GM12801 (cell line): ENCODE results near the gene GDF10.
A peak's percentile ranks its signal among the peaks of the same experiment; 100 is the strongest.

Experiments used
- TF ChIP-seq, protein P1 (sequence below): IDR thresholded peaks from one replicate; pipeline ENCODE4 v1.5.1; 2011; ENCODE audit warnings: control low read depth; ENCODE audit not compliant: insufficient read length; ENCODE audit errors: extremely low read depth

Gene GDF10

DNA sequence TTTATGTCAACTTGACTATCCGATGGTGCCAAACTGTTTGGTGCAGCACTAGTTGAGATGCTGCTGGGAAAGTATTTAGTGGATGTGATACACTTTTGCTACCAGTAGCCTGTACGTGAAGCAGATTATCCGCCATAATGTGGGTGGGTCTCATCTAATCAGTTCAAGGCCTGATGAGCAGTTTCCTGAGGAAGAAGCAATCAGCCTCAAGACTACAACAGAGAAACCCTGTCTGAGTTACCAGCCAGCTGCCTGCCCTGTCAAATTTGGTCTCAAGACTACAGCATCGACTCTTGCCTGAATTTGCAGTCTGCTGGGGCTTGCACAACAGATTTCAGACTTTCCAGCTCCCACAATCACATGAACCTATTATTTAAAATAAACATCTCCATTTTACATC, 37.3 kb downstream of the GDF10 start:
- TF ChIP-seq, protein P1, sequence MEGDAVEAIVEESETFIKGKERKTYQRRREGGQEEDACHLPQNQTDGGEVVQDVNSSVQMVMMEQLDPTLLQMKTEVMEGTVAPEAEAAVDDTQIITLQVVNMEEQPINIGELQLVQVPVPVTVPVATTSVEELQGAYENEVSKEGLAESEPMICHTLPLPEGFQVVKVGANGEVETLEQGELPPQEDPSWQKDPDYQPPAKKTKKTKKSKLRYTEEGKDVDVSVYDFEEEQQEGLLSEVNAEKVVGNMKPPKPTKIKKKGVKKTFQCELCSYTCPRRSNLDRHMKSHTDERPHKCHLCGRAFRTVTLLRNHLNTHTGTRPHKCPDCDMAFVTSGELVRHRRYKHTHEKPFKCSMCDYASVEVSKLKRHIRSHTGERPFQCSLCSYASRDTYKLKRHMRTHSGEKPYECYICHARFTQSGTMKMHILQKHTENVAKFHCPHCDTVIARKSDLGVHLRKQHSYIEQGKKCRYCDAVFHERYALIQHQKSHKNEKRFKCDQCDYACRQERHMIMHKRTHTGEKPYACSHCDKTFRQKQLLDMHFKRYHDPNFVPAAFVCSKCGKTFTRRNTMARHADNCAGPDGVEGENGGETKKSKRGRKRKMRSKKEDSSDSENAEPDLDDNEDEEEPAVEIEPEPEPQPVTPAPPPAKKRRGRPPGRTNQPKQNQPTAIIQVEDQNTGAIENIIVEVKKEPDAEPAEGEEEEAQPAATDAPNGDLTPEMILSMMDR, result no peak

DNA sequence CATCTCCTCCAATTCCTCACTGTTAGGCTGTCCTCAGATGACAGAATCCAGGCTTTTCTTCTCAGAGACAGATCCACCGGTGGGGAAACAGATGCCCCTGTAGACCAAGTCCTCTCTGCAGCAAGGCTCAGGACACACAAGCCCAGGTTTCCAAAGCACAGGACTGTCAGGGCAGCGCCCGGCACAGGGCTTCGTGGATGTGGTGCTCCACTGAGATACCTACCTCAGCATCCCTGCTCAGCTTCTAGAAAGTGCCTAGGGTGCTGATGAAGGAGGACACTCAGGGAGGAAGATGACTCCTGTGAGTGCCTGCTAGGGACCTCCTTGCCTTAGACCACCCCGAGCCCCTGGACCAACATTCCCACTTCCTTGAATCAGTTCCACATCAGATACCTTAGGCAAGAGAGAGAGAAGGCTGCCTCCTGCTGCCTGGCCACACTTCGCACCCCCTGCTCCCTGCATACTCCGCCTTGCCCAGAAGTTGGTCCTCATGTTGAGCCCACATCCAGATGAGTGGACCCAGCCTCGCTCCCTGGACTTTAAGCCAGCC, 39.3 kb downstream of the GDF10 start:
- TF ChIP-seq, protein P1, result no peak

DNA sequence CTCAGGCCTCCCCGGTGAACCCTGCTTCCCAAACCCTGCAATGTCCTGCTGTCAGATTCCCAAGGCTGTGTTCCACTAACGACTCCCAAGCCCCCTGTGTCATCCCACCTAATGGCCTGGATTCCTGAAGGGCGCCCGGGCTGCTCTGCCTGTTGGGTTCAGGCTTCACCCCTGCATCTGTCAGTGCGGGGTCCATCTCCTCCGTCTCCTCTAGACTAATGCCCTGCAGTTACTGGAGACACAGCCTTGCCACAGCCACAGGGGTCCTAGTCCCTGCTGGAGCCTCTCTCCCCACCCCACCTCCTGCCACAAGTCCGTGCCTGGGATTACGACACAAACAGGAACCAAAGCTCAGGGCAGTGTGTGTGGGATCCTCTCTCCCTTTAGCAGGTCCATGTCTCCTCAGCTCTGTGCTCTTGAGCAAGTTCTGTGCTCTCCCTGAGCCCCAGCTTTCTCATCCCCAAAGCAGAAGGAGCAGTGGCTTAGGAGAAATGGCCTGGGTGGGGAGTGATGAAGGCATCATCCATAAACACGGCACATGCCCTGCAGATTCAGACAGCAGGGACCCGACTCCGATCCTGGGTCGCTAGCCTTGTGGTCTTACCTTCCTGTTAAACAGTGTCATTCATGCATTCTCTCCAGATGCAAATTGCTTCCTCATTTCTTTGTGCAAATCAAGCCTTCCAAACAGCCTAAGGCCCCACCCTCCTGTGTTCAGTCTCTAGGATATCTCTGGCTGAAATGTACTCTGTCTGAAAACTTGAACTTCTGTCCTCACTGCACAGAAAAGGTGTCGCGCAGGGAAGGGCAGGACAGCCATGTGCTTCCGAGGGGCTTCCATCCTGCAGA, 40.0 kb downstream of the GDF10 start:
- TF ChIP-seq, protein P1, result no peak

DNA sequence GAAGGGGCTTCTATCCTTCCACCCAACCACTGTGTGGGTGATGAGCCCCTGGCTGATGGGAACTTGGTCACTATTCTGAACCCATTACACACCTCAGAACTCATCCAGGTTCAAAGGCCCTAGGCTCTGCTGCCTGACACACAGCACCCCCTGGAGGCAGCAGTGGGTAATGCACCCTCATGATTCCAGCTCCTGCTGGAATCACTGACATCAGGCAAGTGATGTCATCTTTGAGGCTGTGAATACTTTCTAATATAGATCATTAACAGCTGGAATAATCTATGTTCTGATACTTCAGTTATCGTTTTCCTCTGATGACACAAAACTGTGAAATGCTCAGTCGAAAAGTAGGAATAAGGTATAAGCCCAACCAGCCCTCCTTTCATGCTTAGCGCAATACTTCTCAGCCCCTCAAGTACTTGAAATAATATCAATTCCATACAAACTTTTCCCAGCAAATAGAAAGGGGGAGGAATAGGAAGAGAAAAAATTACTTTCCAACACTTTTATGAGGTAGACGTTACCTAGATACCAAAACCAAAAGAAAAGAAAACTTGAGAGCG, 40.7 kb downstream of the GDF10 start:
- TF ChIP-seq, protein P1, result peak; percentile 85

DNA sequence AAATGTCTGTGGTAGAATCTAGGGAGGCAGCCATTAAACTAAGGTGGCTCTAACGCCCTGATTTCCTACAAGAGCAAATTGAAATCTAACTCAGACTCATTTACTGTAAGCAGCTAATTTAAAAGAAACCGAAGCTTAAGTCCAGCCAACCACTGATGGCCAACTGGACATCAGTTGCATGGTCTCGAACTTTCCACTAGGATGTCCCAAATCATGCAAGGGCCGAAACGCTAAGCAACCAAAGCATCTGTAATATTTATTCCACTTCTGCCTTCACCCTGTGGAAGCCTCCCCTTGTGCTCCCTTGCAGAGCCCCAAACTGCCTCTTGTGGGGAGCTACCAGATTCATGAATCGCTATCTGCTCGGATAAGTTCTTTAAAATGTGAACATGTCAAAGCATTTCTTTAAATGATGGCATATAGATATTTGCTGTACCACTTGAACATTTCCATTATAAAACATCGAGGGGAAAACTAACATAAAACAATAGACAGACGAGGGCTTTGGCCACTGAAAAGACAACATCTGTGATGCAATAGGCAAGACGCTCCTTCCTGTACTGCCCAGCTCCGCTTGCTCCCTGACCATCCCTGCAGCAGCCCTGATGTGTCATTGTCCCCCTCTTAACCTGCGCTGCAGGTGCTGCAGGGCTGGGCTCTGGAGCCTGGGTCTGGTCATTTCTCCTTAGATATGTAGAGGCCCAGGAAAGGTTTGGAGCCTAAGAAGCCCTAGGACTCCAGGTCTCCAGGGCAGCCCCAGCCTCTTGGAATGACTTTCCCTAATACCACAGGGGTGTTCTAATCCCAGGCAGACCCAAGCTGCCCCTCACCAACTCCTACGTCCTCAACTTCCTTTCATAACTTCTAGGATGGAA, 45.2 kb downstream of the GDF10 start:
- TF ChIP-seq, protein P1, result no peak

DNA sequence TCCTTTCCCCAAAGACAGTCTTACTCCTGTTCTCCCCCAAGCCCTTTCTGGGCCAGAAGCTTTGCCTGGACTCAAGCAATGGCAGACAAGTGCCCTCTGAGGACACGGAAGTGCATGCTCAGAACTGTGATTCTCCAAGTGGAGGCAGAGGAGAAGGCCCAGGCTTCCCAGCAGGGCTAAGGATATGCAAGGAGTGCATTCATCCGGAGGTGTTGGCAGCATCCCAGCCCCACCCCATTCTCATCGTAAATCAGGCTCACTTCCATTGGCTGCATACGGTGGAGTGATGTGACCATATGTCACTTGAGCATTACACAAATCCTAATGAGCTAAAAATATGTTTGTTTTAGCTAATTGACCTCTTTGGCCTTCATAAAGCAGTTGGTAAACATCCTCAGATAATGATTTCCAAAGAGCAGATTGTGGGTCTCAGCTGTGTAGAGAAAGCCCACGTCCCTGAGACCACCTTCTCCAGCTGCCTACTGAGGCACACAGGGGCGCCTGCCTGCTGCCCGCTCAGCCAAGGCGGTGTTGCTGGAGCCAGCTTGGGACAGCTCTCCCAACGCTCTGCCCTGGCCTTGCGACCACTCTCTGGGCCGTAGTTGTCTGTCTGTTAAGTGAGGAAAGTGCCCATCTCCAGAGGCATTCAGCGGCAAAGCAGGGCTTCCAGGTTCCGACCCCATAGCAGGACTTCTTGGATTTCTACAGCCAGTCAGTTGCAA, 46.7 kb downstream of the GDF10 start:
- TF ChIP-seq, protein P1, result no peak
